IPS DF 6.9 (cell line): Measurements from ENCODE around the gene BLTP1.

Experiments
- DNase-seq: peaks from one replicate; pipeline ENCODE4 v3.0.0-alpha.2; 2013; ENCODE audit warnings: low read depth, low spot score
- H3K27ac ChIP-seq: one replicate; pipeline ENCODE4 v1.5.1; 2013; ENCODE audit warnings: low read length, control low read depth
- H3K27me3 ChIP-seq: 2 replicates; pipeline ENCODE4 v1.6.1; 2013; ENCODE audit warnings: mild to moderate bottlenecking, low read length; ENCODE audit not compliant: control insufficient read depth, insufficient read depth
- H3K36me3 ChIP-seq: 2 replicates; pipeline ENCODE4 v1.6.1; 2013; ENCODE audit warnings: low read length; ENCODE audit not compliant: control insufficient read depth, insufficient read depth
- H3K4me1 ChIP-seq: 2 replicates; pipeline ENCODE4 v1.6.1; 2013; ENCODE audit warnings: low read length; ENCODE audit not compliant: control insufficient read depth, insufficient read depth
- H3K4me3 ChIP-seq: 2 replicates; pipeline ENCODE4 v1.5.1; 2013; ENCODE audit warnings: mild to moderate bottlenecking, low read length
- H3K9me3 ChIP-seq: 2 replicates; pipeline ENCODE4 v1.6.1; 2013; ENCODE audit warnings: low read length, inconsistent platforms; ENCODE audit not compliant: control insufficient read depth, insufficient read depth
- WGBS: extraction: QIAGEN DNeasy Blood & Tissue Kit; methylation state at CpG from one replicate; pipeline ENCODE4 v1.1.7; 2013; ENCODE audit warnings: mixed read lengths, missing lambda C conversion rate; ENCODE audit not compliant: insufficient read length, insufficient coverage; 5-methylcytosine and 5-hydroxymethylcytosine counted together

The BLTP1 gene

GRCh38 chr4:122167369-122167768 lies 15.2 kb downstream of the BLTP1 start:
- H3K9me3 ChIP-seq, result no peaks in the 10 kb centered on the region
- DNase-seq, result no peak
- no CpG with 5 or more reads among the region's 4 CpGs for WGBS
- no peaks in the 10 kb centered on the region for H3K36me3 ChIP-seq
- no peak overlapping the region for H3K4me3 ChIP-seq
- H3K4me1 ChIP-seq, result no peaks in the 10 kb centered on the region
- no peak overlapping the region for H3K27ac ChIP-seq
- H3K27me3 ChIP-seq, result no peaks in the 10 kb centered on the region

DNA sequence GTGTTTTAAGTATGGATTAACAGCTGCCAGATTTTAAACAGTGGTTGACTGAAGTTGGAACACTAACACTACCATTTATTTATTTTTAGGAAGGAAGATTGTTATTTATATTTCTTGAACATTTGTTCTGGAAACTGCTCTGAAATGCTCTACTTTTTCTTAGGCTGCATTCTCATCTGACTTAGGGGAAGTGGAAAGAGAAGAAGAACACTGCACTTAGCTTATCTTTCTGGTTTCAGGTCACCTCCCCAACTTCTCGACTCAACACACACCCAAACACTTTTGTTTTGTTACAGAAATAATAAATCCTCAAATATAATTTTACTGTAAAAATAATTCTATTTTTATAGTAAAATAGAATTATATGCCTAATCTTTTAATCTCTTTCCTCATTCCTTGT lies 18.6 kb downstream of the BLTP1 start:
- no peak overlapping the region for H3K4me3 ChIP-seq
- H3K36me3 ChIP-seq, result no peaks in the 10 kb centered on the region
- WGBS, result 100% methylated on average over 1 of the region's 1 CpG
- no peaks in the 10 kb centered on the region for H3K27me3 ChIP-seq
- DNase-seq, result no peak
- no peaks in the 10 kb centered on the region for H3K9me3 ChIP-seq
- H3K4me1 ChIP-seq, result no peaks in the 10 kb centered on the region
- no peak overlapping the region for H3K27ac ChIP-seq

DNA sequence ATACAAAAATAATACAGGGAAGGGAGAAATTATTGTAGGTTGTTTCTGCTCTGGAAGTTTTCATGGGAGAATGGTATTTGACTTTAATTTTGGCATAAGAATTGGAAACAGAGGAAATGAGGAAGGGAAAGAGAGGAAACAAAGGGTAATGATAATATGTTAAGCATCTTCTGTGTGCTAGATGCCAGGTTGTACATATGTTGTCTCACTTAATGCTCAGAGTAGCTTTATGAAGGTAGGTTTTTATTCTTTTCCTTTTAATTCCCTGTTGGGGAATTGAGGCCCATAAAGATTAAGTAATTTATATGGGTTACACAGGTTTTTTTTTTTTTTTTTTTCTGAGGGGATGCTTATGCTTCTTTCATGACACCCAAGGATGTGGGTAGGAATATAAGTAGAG lies 19.2 kb downstream of the BLTP1 start:
- H3K27ac ChIP-seq, result no peak overlapping the region
- H3K27me3 ChIP-seq, result no peaks in the 10 kb centered on the region
- no peaks in the 10 kb centered on the region for H3K4me1 ChIP-seq
- no peak overlapping the region for H3K4me3 ChIP-seq
- no peak for DNase-seq
- no peaks in the 10 kb centered on the region for H3K9me3 ChIP-seq
- H3K36me3 ChIP-seq, result no peaks in the 10 kb centered on the region

- DNase-seq, result no peak
- no CpG with 5 or more reads among the region's 1 CpG for WGBS
- H3K36me3 ChIP-seq, result no peaks in the 10 kb centered on the region
- H3K27ac ChIP-seq, result no peak overlapping the region
- H3K27me3 ChIP-seq, result no peaks in the 10 kb centered on the region
- no peak overlapping the region for H3K4me3 ChIP-seq
- H3K9me3 ChIP-seq, result no peaks in the 10 kb centered on the region
- H3K4me1 ChIP-seq, result no peaks in the 10 kb centered on the region
Observed at GRCh38 chr4:122172266-122172665, 20.1 kb downstream of the BLTP1 start.

DNA sequence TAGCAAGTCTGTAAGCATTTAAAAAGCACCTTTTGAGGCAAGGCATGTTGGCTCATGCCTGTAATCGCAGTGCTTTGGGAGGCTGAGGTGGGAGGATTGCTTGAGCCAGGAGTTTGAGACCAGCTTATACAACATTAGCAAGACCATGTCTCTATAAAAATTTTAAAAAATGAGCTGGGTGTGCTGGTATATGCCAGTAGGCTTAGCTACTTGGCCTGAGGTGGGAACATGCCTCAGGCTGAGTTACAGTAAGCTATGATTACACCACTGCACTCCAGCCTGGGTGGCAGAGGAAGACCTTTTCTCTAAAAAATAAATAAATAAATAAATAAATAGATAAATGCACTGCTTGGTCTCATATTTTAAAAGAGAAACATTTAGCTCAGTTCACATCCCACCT lies 26.8 kb downstream of the BLTP1 start:
- Histone ChIP-seq H3K9me3 (no peaks in the 10 kb centered on the region), H3K27ac (no peak overlapping the region), H3K27me3 (no peaks in the 10 kb centered on the region), H3K4me3 (no peak overlapping the region), H3K4me1 (no peaks in the 10 kb centered on the region), H3K36me3 (no peaks in the 10 kb centered on the region)
- no peak for DNase-seq
- no CpG with 5 or more reads among the region's 1 CpG for WGBS

DNA sequence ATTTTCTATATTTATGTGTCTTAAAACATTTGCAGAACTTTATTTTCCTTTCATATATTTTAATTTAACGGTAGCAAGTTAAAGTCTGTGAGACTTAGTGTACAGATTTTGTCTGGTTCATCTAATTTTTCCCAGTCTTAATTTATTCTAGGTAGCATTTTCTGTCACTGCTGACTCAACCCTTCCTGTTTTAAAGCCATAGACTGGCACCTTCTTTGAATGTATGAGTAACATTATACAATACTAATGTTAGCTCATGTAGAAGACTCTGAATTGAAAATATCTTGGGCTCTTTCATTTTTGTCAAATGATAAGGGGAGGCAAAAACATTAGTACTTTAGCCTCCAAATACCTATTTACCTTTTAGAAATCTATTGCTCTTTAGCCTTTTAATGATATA lies 43.6 kb downstream of the BLTP1 start:
- DNase-seq, result no peak
- H3K27ac ChIP-seq, result no peak overlapping the region
- no peaks in the 10 kb centered on the region for H3K36me3 ChIP-seq
- H3K4me1 ChIP-seq, result no peaks in the 10 kb centered on the region
- no peak overlapping the region for H3K4me3 ChIP-seq
- no peaks in the 10 kb centered on the region for H3K27me3 ChIP-seq
- no CpG with 5 or more reads among the region's 1 CpG for WGBS
- no peaks in the 10 kb centered on the region for H3K9me3 ChIP-seq
